ENCODE measurements around the gene ITPR1.

DNA sequence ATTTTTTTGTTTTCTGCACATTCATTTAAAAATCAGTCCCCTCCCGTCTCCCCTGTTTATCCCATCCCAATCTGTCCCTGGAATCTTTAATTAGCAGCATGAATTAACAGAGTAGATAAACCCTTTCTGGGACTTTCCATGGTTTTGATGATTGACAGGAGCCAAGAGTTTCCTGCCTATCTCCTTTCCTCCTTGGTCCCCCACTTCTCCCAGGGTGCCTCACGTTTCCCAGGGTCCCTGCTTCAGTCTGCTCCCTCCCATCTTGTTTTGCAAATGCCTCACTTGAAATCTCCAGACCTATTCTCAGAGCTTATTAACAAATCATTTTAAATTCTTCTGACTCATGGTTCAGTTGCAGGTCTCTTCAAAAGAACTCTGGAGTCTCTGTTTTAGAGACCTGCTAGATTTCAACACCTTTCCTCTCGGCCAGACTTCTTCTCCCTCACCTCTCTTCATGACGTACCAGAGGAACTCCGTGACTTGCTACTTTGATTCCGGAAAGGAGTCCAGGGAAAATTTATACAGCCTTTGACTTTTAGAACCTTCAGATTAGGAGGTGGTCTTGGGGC lies 238.5 kb downstream of the ITPR1 start:
- no peak for TF ChIP-seq EZH2 (IDR thresholded peaks at IDR 0.05; ENCODE audit: low read depth, unreplicated experiment)
- TF ChIP-seq, protein P1, sequence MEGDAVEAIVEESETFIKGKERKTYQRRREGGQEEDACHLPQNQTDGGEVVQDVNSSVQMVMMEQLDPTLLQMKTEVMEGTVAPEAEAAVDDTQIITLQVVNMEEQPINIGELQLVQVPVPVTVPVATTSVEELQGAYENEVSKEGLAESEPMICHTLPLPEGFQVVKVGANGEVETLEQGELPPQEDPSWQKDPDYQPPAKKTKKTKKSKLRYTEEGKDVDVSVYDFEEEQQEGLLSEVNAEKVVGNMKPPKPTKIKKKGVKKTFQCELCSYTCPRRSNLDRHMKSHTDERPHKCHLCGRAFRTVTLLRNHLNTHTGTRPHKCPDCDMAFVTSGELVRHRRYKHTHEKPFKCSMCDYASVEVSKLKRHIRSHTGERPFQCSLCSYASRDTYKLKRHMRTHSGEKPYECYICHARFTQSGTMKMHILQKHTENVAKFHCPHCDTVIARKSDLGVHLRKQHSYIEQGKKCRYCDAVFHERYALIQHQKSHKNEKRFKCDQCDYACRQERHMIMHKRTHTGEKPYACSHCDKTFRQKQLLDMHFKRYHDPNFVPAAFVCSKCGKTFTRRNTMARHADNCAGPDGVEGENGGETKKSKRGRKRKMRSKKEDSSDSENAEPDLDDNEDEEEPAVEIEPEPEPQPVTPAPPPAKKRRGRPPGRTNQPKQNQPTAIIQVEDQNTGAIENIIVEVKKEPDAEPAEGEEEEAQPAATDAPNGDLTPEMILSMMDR (conservative IDR thresholded peaks at IDR 0.05; ENCODE audit: low read depth in 2 of 2): no peak
- TF ChIP-seq, protein P2, sequence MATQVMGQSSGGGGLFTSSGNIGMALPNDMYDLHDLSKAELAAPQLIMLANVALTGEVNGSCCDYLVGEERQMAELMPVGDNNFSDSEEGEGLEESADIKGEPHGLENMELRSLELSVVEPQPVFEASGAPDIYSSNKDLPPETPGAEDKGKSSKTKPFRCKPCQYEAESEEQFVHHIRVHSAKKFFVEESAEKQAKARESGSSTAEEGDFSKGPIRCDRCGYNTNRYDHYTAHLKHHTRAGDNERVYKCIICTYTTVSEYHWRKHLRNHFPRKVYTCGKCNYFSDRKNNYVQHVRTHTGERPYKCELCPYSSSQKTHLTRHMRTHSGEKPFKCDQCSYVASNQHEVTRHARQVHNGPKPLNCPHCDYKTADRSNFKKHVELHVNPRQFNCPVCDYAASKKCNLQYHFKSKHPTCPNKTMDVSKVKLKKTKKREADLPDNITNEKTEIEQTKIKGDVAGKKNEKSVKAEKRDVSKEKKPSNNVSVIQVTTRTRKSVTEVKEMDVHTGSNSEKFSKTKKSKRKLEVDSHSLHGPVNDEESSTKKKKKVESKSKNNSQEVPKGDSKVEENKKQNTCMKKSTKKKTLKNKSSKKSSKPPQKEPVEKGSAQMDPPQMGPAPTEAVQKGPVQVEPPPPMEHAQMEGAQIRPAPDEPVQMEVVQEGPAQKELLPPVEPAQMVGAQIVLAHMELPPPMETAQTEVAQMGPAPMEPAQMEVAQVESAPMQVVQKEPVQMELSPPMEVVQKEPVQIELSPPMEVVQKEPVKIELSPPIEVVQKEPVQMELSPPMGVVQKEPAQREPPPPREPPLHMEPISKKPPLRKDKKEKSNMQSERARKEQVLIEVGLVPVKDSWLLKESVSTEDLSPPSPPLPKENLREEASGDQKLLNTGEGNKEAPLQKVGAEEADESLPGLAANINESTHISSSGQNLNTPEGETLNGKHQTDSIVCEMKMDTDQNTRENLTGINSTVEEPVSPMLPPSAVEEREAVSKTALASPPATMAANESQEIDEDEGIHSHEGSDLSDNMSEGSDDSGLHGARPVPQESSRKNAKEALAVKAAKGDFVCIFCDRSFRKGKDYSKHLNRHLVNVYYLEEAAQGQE (IDR thresholded peaks at IDR 0.05; ENCODE audit: unreplicated experiment): no peak
- no peak for TF ChIP-seq CREB1 (CRISPR knock-in tag; IDR thresholded peaks at IDR 0.05; ENCODE audit: low read depth)
- no peak for TF ChIP-seq JUNB (IDR thresholded peaks at IDR 0.05; ENCODE audit: unreplicated experiment)
- TF ChIP-seq POLR2AphosphoS5 (IDR thresholded peaks at IDR 0.05; ENCODE audit: low read depth): no peak
- no peak for TF ChIP-seq EZH2phosphoT487 (IDR thresholded peaks at IDR 0.05; ENCODE audit: unreplicated experiment)
- TF ChIP-seq NANOG (IDR thresholded peaks at IDR 0.05; ENCODE audit: borderline replicate concordance): no peak
- TF ChIP-seq, protein P3, sequence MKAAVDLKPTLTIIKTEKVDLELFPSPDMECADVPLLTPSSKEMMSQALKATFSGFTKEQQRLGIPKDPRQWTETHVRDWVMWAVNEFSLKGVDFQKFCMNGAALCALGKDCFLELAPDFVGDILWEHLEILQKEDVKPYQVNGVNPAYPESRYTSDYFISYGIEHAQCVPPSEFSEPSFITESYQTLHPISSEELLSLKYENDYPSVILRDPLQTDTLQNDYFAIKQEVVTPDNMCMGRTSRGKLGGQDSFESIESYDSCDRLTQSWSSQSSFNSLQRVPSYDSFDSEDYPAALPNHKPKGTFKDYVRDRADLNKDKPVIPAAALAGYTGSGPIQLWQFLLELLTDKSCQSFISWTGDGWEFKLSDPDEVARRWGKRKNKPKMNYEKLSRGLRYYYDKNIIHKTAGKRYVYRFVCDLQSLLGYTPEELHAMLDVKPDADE (IDR thresholded peaks at IDR 0.05): no peak
- TF ChIP-seq, protein P4, sequence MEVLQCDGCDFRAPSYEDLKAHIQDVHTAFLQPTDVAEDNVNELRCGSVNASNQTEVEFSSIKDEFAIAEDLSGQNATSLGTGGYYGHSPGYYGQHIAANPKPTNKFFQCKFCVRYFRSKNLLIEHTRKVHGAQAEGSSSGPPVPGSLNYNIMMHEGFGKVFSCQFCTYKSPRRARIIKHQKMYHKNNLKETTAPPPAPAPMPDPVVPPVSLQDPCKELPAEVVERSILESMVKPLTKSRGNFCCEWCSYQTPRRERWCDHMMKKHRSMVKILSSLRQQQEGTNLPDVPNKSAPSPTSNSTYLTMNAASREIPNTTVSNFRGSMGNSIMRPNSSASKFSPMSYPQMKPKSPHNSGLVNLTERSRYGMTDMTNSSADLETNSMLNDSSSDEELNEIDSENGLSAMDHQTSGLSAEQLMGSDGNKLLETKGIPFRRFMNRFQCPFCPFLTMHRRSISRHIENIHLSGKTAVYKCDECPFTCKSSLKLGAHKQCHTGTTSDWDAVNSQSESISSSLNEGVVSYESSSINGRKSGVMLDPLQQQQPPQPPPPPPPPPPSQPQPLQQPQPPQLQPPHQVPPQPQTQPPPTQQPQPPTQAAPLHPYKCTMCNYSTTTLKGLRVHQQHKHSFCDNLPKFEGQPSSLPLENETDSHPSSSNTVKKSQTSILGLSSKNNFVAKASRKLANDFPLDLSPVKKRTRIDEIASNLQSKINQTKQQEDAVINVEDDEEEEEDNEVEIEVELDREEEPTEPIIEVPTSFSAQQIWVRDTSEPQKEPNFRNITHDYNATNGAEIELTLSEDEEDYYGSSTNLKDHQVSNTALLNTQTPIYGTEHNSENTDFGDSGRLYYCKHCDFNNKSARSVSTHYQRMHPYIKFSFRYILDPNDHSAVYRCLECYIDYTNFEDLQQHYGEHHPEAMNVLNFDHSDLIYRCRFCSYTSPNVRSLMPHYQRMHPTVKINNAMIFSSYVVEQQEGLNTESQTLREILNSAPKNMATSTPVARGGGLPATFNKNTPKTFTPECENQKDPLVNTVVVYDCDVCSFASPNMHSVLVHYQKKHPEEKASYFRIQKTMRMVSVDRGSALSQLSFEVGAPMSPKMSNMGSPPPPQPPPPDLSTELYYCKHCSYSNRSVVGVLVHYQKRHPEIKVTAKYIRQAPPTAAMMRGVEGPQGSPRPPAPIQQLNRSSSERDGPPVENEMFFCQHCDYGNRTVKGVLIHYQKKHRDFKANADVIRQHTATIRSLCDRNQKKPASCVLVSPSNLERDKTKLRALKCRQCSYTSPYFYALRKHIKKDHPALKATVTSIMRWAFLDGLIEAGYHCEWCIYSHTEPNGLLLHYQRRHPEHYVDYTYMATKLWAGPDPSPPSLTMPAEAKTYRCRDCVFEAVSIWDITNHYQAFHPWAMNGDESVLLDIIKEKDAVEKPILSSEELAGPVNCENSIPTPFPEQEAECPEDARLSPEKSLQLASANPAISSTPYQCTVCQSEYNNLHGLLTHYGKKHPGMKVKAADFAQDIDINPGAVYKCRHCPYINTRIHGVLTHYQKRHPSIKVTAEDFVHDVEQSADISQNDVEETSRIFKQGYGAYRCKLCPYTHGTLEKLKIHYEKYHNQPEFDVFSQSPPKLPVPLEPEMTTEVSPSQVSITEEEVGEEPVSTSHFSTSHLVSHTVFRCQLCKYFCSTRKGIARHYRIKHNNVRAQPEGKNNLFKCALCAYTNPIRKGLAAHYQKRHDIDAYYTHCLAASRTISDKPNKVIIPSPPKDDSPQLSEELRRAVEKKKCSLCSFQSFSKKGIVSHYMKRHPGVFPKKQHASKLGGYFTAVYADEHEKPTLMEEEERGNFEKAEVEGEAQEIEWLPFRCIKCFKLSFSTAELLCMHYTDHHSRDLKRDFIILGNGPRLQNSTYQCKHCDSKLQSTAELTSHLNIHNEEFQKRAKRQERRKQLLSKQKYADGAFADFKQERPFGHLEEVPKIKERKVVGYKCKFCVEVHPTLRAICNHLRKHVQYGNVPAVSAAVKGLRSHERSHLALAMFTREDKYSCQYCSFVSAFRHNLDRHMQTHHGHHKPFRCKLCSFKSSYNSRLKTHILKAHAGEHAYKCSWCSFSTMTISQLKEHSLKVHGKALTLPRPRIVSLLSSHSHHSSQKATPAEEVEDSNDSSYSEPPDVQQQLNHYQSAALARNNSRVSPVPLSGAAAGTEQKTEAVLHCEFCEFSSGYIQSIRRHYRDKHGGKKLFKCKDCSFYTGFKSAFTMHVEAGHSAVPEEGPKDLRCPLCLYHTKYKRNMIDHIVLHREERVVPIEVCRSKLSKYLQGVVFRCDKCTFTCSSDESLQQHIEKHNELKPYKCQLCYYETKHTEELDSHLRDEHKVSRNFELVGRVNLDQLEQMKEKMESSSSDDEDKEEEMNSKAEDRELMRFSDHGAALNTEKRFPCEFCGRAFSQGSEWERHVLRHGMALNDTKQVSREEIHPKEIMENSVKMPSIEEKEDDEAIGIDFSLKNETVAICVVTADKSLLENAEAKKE (CRISPR knock-in tag; IDR thresholded peaks at IDR 0.05): no peak
- no peak for TF ChIP-seq ZNF114 (CRISPR knock-in tag; IDR thresholded peaks at IDR 0.05)
- no peak for TF ChIP-seq ZNF331 (CRISPR knock-in tag; IDR thresholded peaks at IDR 0.05; ENCODE audit: low read depth)

Data from GM23338 (cell line).